NB4 (cell line): ENCODE measurements around the gene PCDHAC1.

Experiments used
- MAX ChIP-seq: IDR thresholded peaks from 2 replicates; pipeline ENCODE4 v1.6.1; 2011; ENCODE audit warnings: low read depth, low read length
- TF ChIP-seq, protein P1 (sequence below): IDR thresholded peaks from one replicate; pipeline ENCODE4 v1.5.1; 2012; ENCODE audit warnings: low read depth, low read length

GRCh38 chr5:140965905-140966292, 39.8 kb downstream of the PCDHAC1 start:
- TF ChIP-seq, protein P1, sequence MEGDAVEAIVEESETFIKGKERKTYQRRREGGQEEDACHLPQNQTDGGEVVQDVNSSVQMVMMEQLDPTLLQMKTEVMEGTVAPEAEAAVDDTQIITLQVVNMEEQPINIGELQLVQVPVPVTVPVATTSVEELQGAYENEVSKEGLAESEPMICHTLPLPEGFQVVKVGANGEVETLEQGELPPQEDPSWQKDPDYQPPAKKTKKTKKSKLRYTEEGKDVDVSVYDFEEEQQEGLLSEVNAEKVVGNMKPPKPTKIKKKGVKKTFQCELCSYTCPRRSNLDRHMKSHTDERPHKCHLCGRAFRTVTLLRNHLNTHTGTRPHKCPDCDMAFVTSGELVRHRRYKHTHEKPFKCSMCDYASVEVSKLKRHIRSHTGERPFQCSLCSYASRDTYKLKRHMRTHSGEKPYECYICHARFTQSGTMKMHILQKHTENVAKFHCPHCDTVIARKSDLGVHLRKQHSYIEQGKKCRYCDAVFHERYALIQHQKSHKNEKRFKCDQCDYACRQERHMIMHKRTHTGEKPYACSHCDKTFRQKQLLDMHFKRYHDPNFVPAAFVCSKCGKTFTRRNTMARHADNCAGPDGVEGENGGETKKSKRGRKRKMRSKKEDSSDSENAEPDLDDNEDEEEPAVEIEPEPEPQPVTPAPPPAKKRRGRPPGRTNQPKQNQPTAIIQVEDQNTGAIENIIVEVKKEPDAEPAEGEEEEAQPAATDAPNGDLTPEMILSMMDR, result no peak
- TF ChIP-seq MAX, result no peak
